Stimulated activated CD8-positive, alpha-beta memory T cell treated with anti-CD3 and anti-CD28 coated beads, Interleukin-15, amount 100 ng/mL, for 48 hours (primary cell): ENCODE measurements around the gene DNAJB7.
"Not testable (repeated sequence)": the region's sequence is repeated elsewhere in the genome, so short reads cannot be mapped to it uniquely, and the experiment has no call there.

Experiments used
- DNase-seq, 2 donors: peaks; one replicate each; pipeline ENCODE4 v3.0.0-alpha.2; 2020; ENCODE audit warnings: low read depth in 2 of 2

Gene DNAJB7

DNA sequence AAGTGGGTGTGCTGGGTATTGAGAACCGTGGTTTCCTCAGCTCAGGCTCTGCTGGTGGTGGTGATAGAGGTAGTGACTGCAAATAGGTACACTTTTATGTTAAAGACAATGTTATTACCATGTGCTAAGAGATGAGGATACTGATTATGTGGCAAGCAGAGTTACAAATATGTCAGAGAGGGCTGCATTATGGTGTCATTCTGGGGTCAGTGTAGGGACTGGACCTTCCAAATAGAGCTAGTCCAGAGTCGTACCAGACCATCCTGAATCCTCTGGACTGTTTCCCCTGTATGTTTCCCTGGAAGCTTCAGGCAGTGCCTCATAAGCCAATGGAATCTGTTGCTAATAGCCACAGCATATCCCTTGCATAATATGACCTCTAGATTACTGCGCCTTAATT, at the start of gene DNAJB7:
Gene DNAJB7 (minus strand): TSS at position 101 of the 400 bp plus-strand sequence. CDS start 119 bp downstream, outside the sequence.
- DNase-seq, result no peak

DNA sequence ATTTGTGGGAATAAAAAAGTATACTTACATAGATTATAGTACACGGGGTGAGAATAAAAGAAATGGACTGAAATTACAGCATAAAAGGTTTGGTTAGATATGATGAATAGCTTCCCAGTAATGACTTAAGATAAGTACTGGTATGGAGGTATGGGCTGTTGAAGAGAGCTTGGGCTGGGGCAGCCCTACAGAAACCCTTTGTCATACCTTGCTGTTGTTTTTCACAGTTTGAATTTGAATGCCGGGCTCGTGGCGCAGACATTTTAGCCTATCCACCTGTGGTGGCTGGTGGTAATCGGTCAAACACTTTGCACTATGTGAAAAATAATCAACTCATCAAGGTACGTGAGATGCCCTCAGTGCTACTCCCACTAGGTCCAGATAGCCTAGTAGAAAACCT, 47.0 kb upstream of the DNAJB7 start:
- DNase-seq, result no peak

DNA sequence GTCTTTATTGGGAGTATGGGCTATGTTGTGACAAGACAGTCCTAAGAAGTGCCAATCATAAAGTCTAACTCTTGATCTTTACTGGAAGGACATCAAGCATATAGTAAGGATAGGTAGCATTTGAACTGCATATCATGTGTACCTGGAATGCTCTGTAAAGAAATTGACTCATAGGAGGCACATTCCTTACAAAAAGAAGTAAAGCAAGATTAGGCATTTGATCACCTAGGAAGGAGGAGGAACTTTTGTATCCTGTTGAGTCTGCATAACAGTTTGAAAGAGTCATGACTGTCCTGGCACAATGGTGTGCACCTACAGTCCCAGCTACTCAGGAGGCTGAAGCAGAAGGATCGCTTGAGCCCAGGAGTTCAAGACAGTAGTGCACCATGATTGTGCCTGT, 42.2 kb upstream of the DNAJB7 start:
- DNase-seq, result no peak

DNA sequence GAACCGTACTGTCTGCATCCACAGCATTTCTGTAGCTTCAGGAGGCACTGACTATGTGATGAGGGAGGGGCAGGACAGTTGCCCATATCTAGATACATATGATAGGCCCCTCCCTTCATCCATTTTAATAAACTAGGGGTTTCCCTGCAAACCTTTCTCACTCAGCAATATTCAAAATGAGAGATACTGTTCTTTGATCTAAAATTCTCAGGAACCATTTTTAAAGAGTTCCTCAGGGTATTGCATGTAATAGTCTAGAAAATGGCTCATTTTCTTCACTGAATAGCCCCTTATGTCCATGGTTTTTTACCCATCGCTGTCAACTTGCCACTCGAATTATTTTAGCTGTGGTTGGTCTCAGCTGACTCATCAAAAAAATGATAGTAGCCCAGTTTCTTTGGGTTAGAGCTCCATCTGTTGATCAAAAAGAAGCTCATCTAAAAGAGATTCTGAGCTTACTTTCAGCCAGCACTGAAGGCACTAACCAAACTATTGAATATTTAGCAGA, 37.0 kb upstream of the DNAJB7 start:
- no peak for DNase-seq

DNA sequence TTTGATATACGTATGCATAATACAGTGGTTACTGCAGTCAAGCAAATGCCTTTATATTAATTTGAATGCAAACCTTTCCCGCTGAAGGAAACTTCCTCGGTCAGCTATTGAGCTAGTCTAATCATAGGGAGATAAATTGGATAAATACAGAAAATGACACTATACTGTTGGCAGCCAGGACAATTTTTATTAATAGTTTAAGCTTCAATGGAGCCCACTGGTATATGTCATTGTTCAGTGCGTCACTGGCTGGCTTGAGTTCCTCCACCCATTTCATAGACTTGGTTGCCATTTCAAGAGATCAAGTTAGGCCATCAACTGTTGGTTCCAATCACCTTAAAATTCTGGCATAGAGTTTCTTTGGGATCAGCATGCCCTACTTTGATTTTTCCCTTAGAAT, 32.5 kb upstream of the DNAJB7 start:
- DNase-seq, result no peak

DNA sequence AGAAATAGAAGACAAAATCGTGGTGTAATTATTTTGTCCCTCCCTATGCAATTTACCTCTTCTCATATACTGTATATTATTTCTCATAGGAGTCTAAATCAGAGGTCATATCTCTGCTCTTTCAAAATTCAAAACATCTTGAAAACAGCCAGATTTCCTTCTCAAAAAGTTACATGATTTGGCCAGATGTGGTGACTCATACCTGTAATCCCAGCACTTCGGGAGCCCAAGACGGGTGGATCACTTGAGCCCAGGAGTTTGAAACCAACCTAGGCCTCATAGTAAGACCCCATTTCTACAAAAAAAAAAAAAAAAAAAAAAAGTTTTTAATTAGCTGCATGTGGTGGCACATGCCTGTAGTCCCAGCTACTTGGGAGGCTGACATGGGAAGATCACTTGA, 29.0 kb upstream of the DNAJB7 start:
- no peak for DNase-seq

DNA sequence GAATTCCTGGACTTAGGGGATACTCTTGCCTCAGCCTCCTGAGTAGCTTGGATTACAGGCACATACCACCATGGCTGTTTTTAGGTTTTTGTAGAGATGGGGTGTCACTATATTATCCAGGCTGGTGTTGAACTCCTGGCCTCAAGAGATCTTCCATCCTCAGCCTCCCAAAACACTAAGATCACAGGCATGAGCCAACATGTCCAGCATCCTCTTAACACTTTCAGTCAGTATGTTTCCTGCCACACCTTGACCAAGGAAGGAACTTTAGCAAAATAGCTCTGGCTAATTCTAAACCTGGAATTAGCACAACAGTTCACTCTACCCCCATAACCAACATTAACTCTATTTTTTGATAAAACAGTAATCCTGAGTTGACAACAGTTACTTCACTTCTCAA, 27.2 kb upstream of the DNAJB7 start:
- DNase-seq, result no peak

DNA sequence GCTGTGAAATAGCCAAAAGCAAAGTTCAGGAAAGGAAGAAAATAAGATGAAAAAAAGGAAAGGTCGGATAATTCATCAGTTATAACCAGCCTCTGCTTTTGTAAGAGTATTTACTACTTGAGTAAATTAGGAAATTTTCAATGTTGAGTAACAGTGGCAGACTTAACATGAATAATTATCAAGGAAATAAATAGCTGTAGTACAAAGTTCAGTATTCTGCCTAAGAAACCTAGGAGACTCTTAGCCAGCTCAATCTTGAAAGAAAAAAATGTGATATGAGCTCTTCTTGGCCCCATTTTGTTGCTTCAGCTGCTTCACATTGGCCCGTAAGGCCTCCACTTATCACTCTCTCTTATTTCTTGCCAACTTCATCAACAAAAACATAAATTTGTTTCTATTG, 17.0 kb upstream of the DNAJB7 start:
- DNase-seq, result no peak

DNA sequence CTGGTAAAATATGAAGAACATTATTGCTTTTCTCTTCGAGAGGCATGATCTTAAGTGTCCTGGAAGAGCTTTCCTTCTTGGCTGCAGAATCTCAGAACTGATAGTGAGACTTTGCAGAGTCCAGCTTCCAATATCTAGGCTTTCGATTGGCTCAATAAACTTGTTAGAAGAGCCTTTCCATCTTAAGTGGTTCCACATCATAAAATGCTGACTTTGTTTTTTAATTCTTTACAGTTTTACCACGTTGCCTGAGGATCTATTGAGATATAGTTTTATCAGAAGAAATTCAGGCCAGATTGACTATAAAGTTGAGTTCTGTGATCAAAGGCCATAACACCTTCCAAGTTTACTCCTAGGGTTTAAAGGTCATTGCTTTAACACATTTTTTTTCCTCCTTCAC, 15.6 kb upstream of the DNAJB7 start:
- no peak for DNase-seq

DNA sequence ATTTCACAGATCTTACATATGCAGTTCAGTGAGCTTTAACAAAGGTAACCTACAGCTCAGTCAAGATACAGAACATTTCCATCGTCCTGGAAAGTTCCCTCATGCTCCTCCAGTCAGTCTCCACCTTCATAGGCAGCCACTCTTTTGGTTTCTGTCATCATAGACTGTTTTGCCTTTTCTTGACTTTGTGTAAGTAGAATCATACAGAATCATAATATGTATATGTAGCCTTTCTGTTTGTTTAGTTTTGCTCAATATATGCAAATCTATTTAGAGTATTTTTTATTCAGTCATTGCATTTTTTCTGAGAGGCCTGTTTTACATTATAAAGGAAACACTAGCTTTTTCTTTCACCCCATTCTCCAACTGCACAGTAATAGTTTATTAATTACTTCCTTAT, 15.0 kb upstream of the DNAJB7 start:
- DNase-seq, result no peak

DNA sequence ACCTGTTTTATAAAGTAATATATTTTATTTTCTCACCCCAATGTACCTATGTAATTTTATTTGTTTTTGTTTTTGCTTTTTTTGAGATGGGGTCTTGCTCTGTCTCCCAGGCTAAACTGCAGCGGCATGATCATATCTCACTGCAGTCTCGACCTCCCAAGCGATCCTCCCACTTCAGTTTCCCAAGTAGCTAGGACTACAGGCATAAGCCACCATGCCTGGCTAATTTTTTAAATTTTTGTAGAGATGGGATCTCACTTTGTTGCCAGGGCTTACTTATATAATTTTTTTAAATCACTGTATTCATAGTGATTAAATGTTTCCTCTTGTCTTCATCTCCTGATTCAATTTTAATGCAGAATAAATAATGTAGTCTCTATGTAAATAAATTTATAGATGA, 13.2 kb upstream of the DNAJB7 start:
- no peak for DNase-seq

DNA sequence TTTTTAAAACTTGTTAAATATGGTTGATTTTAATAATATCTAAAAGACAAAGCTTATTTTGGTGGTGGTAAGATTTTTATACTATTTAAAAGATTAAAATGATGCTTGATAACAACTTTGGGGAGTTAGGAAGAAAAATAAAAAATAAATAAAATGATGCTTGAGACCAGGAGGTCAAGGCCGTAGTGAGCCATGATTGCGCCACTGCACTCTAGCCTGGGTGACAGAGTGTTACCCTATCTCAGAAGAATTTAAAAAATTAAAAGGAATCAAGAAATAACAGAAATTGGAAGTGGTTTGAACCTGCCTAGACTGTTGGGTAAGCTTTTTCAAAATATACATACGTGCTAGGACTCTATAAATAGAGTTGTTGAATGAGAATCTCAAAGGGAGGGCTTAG, 12.1 kb upstream of the DNAJB7 start:
- DNase-seq, result no peak

DNA sequence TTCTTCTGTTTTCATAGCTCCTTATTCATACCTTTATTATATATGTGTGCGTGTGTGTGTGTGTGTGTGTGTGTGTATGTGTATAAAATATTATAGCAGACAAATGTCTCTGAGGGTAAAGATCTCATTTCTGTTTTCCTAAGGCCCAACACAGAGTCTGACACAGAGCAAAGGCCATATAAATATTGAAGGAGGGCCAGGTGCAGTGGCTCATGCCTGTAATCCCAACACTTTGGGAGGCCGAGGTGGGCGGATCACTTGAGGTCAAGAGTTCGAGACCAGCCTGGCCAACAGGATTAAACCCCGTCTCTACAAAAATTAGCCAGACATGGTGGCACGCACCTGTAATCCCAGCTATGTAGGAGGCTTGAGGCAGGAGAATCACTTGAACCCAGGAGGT, 6.5 kb upstream of the DNAJB7 start:
- DNase-seq, result not testable (repeated sequence)

DNA sequence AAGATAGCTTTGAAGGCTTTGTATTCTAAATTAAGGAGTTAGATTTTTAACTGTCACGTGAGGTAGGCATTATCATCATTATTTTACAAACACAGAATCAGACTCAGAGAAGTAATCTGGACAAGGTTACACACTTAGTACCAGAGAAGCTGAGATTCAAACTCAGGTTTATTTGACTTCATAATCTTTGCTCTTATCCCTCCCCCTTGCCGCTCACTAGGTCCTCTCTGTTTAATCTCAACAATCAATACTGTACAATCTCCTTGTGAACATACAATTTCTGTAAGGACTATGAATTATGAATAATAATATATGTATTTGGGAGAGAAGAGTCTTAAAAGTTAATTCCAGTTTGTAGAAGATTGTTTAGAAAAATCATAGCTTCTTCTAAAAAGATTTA, 5.2 kb upstream of the DNAJB7 start:
- no peak for DNase-seq

DNA sequence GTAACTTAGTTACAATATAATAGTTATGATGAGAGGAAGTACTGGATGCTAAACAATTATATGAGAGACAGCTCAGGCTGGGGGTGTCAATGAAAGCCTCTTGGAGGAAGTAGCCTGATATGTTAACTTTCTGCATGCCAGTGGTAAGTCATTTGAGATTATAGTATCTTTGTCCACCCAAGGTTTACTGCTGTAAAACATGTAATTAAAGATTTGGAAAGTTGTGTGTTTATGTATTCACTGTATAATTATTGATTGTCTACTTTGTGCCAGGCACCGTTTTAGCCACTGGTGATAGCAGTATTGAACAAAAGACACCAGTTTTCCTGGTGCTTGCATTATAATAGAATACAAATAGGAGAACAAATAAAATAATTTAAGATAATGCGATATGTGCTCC, 624 bp upstream of the DNAJB7 start:
- no peak for DNase-seq

DNA sequence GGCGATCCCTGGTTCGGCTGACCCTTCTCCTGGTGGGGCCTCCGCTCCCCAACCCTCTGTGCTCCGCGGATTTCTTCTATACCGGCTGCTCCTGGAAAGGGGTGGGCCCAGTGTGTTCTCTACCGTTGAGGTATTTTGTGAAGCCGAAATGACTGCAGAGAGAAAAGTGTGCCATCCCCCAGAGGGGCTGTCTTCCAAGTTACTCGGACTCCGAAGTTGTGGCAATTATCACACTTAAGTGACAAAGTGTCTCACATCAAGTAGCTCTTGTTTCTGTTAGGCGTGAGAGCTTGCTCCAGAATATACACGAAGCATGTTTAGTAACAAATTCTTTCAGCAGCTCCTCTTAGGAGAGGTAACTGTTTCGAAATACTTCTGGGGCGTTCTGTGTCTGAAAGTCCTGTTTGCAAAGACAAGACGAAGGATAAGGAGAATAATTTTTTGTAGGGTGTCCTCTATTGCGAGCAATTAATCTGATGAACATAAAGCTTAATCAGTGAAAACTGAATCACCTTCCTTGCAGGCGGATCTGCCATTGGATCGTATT, 4.5 kb downstream of the DNAJB7 start:
- no peak for DNase-seq

DNA sequence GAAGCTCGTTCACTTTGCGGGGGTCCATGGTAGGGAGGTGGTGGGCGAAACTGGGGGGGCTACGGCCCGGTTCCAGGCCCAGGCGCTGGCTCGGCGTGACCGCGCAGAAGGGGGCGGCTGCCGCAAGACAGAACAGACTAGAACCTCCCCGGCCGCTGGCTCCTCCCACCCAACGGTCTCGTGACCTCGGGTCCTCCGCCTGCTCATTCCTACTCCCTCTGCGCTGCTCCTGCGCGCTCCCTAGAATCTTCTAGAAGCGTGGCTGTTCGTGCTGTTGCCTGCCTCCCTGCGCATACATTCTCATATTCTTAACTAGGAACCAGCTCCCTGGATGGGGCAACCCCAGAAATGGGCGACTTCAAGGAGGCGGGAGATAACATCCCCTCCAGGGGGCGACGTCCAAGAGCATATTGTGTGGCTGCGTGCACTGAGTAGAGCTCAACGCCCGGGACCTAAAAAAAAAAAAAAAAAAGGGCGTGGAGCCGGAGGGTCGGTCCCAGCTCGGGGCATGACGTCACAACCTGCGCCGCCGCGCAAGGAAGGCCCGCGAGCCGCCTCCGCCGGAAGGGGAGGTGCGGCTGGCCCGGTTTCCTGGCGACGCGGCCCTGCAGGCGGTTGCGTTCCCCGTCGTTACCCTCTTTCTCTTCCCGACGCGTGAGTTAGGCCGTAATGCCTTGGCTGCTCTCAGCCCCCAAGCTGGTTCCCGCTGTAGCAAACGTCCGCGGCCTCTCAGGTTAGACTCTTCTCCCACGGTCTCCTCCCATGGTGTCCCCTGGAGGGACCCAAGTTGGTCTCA, 5.2 kb downstream of the DNAJB7 start, which contains the start of the genes ST13 and XPNPEP3:
Gene ST13 (minus strand): TSS at position 127 of the 796 bp plus-strand sequence. CDS start 99 bp downstream, at position 28.
Gene XPNPEP3 (plus strand): TSS at position 636 of the 796 bp plus-strand sequence. CDS start 34 bp downstream, at position 670.
- peak; percentile 95 to 96 for DNase-seq

DNA sequence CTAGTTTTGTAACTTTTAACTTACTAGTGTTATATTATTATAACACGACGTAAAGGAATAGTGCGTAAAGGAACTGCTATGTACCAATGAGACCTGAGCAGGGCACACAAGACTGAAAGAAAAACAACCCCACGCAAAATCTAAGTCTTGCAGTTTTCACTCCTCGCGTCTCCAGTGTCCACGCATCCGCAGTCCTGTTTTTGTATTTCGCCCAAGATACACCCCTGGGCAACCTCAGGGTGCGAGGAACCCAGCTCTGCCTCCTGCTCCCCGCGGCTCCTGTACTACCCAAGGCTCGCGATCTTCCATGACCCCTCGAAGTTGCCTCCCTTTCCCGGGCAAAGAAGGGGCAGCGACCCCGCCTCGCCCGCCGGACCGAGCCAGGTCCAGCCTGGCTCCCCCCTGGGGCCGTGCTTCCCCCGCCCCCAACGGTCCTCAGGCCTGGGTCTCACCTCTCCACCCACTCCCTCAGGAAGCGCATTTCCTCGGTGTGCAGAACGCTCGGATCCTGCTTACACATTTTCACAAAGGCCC, 5.9 kb downstream of the DNAJB7 start:
- no peak for DNase-seq

DNA sequence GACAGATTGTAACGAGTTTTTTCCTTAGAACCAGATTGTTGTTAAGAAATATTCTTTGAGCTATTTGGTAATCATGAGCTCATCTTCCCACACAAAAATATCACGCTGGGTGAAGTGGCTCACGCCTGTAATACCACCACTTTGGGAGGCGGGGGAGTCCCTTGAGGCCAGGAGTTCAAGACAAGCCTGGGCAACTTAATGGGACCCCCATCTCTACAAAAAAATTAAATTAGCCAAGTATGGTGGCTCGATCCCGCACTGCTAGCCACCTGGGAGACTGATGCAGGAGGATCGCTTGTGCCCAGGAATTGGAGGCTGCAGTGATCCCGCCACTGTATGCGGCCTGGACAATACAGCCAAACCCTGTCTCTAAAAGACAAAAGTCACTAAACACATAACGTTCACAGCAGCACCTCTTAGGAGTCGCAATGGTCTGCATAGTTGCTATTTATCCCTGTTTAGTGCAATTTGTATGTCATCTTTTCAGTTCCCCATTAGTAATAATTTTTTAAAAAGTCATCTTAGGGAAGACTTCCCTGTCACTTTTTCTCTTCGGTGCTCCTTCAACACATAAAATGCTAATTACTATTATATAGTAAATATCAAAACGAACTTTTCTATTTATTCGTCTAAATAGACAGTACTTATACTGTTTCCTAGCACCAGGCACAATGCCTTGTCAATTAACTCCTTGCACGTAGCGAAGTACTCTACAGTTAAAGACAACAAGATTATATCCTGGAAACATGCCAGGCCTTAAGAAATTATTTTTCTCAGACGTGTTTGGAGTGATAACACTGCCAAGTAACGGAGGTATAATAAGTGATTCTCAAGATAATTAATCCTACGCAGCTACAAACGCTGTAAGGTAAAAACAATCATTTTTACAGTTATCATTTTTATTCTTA, 6.6 kb downstream of the DNAJB7 start:
- no peak for DNase-seq

DNA sequence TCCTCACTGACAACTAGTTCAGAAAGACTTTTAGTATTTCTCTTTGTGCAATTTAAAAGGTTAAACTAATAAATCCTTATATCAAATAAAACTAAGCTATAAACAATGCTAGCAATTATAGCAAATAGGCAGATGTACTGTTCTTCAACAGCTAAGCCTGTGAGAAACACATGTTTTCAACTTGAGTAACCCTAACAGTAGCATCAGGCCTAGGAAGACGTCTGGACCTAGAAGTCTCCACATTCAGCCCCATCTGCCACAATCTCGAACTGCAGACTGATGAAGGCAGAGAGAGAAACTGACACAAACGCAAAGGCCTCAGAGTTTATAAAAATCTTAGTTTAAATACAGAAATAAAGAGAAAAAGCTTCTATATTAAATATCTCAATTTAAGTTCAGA, 8.0 kb downstream of the DNAJB7 start:
- DNase-seq, result no peak

DNA sequence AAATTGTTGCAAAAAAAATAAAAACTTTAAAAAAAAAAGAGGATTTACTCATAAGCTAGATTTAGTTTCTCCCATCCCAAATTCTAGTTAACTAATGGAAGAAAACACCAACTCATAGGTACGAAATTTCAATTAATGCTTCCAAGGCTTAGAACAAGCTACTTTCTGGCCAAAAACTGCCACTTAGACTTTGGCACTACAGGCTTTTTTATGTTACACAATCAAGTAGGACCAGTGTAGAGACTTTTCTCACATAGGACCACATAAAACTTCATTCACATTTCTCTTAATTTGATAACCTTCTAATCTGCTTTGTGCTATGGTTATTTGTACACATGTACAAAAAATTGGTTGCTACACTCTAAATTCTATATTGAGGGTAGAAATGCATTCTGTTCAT, 8.6 kb downstream of the DNAJB7 start:
- no peak for DNase-seq

DNA sequence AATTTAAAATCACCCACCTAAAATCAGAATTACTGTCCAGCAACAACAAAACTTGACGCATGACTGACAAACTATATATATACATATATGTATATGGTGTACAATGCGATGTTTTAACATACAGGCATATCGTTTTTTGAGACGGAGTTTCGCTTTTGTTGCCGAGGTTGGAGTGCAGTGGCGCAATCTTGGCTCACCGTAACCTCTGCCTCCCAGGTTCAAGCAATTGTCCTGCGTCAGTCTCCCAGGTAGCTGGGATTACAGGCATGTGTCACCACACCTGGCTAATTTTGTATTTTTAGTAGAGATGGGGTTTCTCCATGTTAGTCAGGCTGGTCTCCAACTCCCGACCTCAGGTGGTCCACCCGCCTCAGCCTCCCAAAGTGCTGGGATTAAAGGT, 16.1 kb downstream of the DNAJB7 start:
- not testable (repeated sequence) for DNase-seq
